Gastroesophageal sphincter (tissue), 4 donors: Measurements from ENCODE around the gene NAXE. TPM values are rescaled to one million over a fixed set of nuclear protein-coding genes. Genes with fewer than 3 reads are reported as not detected.
"Not testable (repeated sequence)": the region's sequence is repeated elsewhere in the genome, so short reads cannot be mapped to it uniquely, and the experiment has no call there.

Experiments
- ATAC-seq: fragments of 150-250 bp; one replicate; pipeline ENCODE4 v1.9.1; 2016; ENCODE audit warnings: mild to moderate bottlenecking, moderate library complexity
- H3K27ac ChIP-seq, 4 donors: fragments of 200-600 bp; sonication (generic) in 3 of 4; 1 replicate in 3 of 4; 2 replicates in 1 of 4; pipeline ENCODE4 v1.5.1; 2016 to 2019
- H3K27me3 ChIP-seq: fragments of 200-600 bp; sonication (generic); one replicate; pipeline ENCODE4 v1.5.1; 2019
- H3K36me3 ChIP-seq, 2 donors: fragments of 200-600 bp; sonication (generic); one replicate each; pipeline ENCODE4 v1.5.1; 2019; ENCODE audit warnings: control low read depth in 1 of 2
- H3K4me1 ChIP-seq, 3 donors: fragments of 200-600 bp; sonication (generic); 1 replicate in 2 of 3; 2 replicates in 1 of 3; pipeline ENCODE4 v1.5.1; 2016 to 2019; ENCODE audit warnings: control low read depth in 2 of 3
- H3K4me3 ChIP-seq, 2 donors: fragments of 200-600 bp; sonication (generic); one replicate each; pipeline ENCODE4 v1.5.1; 2019; ENCODE audit warnings: mild to moderate bottlenecking in 1 of 2, moderate library complexity in 1 of 2
- H3K9me3 ChIP-seq, 3 donors: fragments of 200-600 bp; sonication (generic); one replicate each; pipeline ENCODE4 v1.5.1; 2017 to 2019; ENCODE audit warnings: control low read depth in 2 of 3
- CTCF ChIP-seq, 4 experiments: fragments of 200-600 bp in 2 of 4; fragments of 450-650 bp in 2 of 4; sonication (generic) in 1 of 4; IDR thresholded peaks; one replicate each; pipeline ENCODE4 v1.5.1; 2017 to 2019; ENCODE audit warnings: antibody characterized with exemption in 4 of 4, mild to moderate bottlenecking in 2 of 4, moderate library complexity in 2 of 4
- EP300 ChIP-seq: sonication (generic); formaldehyde crosslinking; IDR thresholded peaks from one replicate; pipeline ENCODE4 v1.6.1; 2017; ENCODE audit warnings: antibody characterized with exemption, mild to moderate bottlenecking
- POLR2A ChIP-seq, 2 donors: fragments of 450-650 bp; IDR thresholded peaks; one replicate each; pipeline ENCODE4 v1.6.1; 2017; ENCODE audit warnings: antibody characterized with exemption in 2 of 2, mild to moderate bottlenecking in 2 of 2, moderate library complexity in 1 of 2
- POLR2AphosphoS5 ChIP-seq: sonication (generic); formaldehyde crosslinking; IDR thresholded peaks from one replicate; pipeline ENCODE4 v1.6.1; 2017; ENCODE audit warnings: antibody characterized with exemption
- whole genome bisulfite sequencing, 2 donors: methylation state at CpG; one replicate each; pipeline ENCODE4 v1.1.5; 2018; ENCODE audit warnings: low coverage in 1 of 2; 5-methylcytosine and 5-hydroxymethylcytosine counted together
- total RNA-seq, 4 donors: library from RNA; depleted of rRNA; stranded (reverse); fragments of >200 nt; gene quantifications; one replicate each; pipeline ENCODE4 v1.1.0, GENCODE V29; 2016

Gene NAXE
- total RNA-seq, 4 donors from 2014 or later: 65.1 to 93.6 (median 73.4) TPM

GRCh38 chr1:156601122-156601830, 9.7 kb downstream of the NAXE start, which contains the start of gene GPATCH4:
Gene GPATCH4, minus strand, starts transcription at chr1:156601479.
- H3K36me3 ChIP-seq: peaks cover 0 to 30% of the 10 kb centered on the region in 2 donors
- peaks cover 0 to 23% (median 10%) of the 10 kb centered on the region in 3 donors for H3K4me1 ChIP-seq
- H3K9me3 ChIP-seq: no peaks in the 10 kb centered on the region
- WGBS, 2 donors: 0% methylated on average over 6 to 10 of the region's 35 CpGs
- TF ChIP-seq POLR2AphosphoS5 (peak; percentile 63), POLR2A (IDR thresholded peaks at IDR 0.05) (peak in 1 of 2 donors; percentile 15), EP300 (no peak), CTCF (IDR thresholded peaks at IDR 0.05) (peak in 1 of 4 experiments; percentile 12)
- no peaks in the 10 kb centered on the region for H3K27me3 ChIP-seq
- peak; percentile 93 for ATAC-seq
- peak within 1 kb of the TSS; percentile 47 to 87 (median 83) for H3K27ac ChIP-seq
- H3K4me3 ChIP-seq: peak within 1 kb of the TSS; percentile 64 to 74

- no peak for ATAC-seq
- no peak for TF ChIP-seq POLR2AphosphoS5
- TF ChIP-seq CTCF (IDR thresholded peaks at IDR 0.05): no peak
- no peak for TF ChIP-seq EP300
These were observed 10.3 kb downstream of the NAXE start for GRCh38 chr1:156601892-156602291.

GRCh38 chr1:156602557-156602993, 11.0 kb downstream of the NAXE start:
- no peak for ATAC-seq
- no peaks in the 10 kb centered on the region for H3K27me3 ChIP-seq
- H3K4me3 ChIP-seq: no peak overlapping the region
- WGBS, 2 donors: 10 to 26% methylated on average over 6 of the region's 10 CpGs
- no peaks in the 10 kb centered on the region for H3K9me3 ChIP-seq
- no peak for TF ChIP-seq EP300
- TF ChIP-seq CTCF (IDR thresholded peaks at IDR 0.05): peak in 1 of 4 experiments; percentile 28
- H3K4me1 ChIP-seq: peaks cover 0 to 25% (median 10%) of the 10 kb centered on the region in 3 donors
- H3K36me3 ChIP-seq: peaks cover 0 to 17% of the 10 kb centered on the region in 2 donors
- no peak overlapping the region for H3K27ac ChIP-seq

More at GRCh38 chr1:156601892-156602291, 10.3 kb downstream of the NAXE start:
- H3K36me3 ChIP-seq: peaks cover 0 to 24% of the 10 kb centered on the region in 2 donors
- peaks cover 0 to 23% (median 10%) of the 10 kb centered on the region in 3 donors for H3K4me1 ChIP-seq
- H3K27me3 ChIP-seq: no peaks in the 10 kb centered on the region
- WGBS, 2 donors: 55 to 57% methylated on average over 4 to 8 of the region's 12 CpGs
- H3K9me3 ChIP-seq: no peaks in the 10 kb centered on the region
- H3K4me3 ChIP-seq: peak overlapping the region; percentile 64 to 74
- peak overlapping the region; percentile 47 to 87 (median 83) for H3K27ac ChIP-seq

GRCh38 chr1:156607344-156607743, 15.8 kb downstream of the NAXE start:
- not testable (repeated sequence) for H3K9me3 ChIP-seq, H3K36me3 ChIP-seq, H3K27ac ChIP-seq, H3K27me3 ChIP-seq, ATAC-seq, H3K4me3 ChIP-seq
- H3K4me1 ChIP-seq: peaks cover 0 to 19% (median 5%) of the 10 kb centered on the region in 3 donors
- 92% methylated on average over 2 of the region's 4 CpGs; no CpG with 5 or more reads in 1 of the 2 donors for WGBS, 2 donors

- WGBS, 2 donors: 26 to 29% methylated on average over 7 of the region's 7 CpGs
- Histone ChIP-seq H3K4me3 (no peak overlapping the region), H3K27me3 (peaks cover 4% of the 10 kb centered on the region), H3K4me1 (peaks cover 0 to 15% (median 5%) of the 10 kb centered on the region in 3 donors), H3K27ac (peak overlapping the region in 2 of 4 donors; percentile 4 to 22), H3K9me3 (no peaks in the 10 kb centered on the region), H3K36me3 (no peaks in the 10 kb centered on the region)
- ATAC-seq: peak; percentile 88
- TF ChIP-seq CTCF (IDR thresholded peaks at IDR 0.05) (peak; percentile 72 to 87 (median 81)), EP300 (no peak), POLR2AphosphoS5 (no peak)
These were observed 16.6 kb downstream of the NAXE start for GRCh38 chr1:156608036-156608674.
